Epithelial cell of esophagus (primary cell): ENCODE measurements around the gene CEMIP.

Source experiments
- DNase-seq: peaks from one replicate; pipeline ENCODE4 v3.0.0; 2010; ENCODE audit warnings: low read depth
- H3K4me3 ChIP-seq: 2 replicates; pipeline ENCODE4 v1.5.1; 2011; ENCODE audit warnings: mild to moderate bottlenecking, low read length, control low read depth
- CTCF ChIP-seq: IDR thresholded peaks from 2 replicates; pipeline ENCODE4 v1.5.1; 2011; ENCODE audit warnings: low read depth, mild to moderate bottlenecking, low read length, control low read depth, inconsistent platforms; ENCODE audit not compliant: insufficient read depth; ENCODE audit errors: missing control alignments

CEMIP gene

GRCh38 chr15:81000624-81001151 is 221.5 kb downstream of the CEMIP start, which contains the start of gene TLNRD1:
Gene TLNRD1 (plus strand): TSS chr15:81000923. CDS start chr15:81002272, 1,349 bp downstream.
- H3K4me3 ChIP-seq, result peak within 1 kb of the TSS; percentile 80
- TF ChIP-seq CTCF, result no peak
- DNase-seq, result peak; percentile 94
